ENCODE data around the gene ARL5B. TPM values are rescaled to one million over a fixed set of nuclear protein-coding genes. Genes with fewer than 3 reads are reported as not detected.

The ARL5B gene
- total RNA-seq, 1 donor from 2014 or later = 10.6 TPM

GRCh38 chr10:18664841-18665478 is 5.7 kb downstream of the ARL5B start:
- DNase-seq (no peak), ATAC-seq (no peak)
- H3K9me3 ChIP-seq = no peaks in the 10 kb centered on the region
- TF ChIP-seq, protein P1, sequence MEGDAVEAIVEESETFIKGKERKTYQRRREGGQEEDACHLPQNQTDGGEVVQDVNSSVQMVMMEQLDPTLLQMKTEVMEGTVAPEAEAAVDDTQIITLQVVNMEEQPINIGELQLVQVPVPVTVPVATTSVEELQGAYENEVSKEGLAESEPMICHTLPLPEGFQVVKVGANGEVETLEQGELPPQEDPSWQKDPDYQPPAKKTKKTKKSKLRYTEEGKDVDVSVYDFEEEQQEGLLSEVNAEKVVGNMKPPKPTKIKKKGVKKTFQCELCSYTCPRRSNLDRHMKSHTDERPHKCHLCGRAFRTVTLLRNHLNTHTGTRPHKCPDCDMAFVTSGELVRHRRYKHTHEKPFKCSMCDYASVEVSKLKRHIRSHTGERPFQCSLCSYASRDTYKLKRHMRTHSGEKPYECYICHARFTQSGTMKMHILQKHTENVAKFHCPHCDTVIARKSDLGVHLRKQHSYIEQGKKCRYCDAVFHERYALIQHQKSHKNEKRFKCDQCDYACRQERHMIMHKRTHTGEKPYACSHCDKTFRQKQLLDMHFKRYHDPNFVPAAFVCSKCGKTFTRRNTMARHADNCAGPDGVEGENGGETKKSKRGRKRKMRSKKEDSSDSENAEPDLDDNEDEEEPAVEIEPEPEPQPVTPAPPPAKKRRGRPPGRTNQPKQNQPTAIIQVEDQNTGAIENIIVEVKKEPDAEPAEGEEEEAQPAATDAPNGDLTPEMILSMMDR (IDR thresholded peaks at IDR 0.05) = no peak
- H3K36me3 ChIP-seq = peaks cover 19% of the 10 kb centered on the region
- H3K27me3 ChIP-seq (ENCODE audit: low read depth) = no peaks in the 10 kb centered on the region
- H3K4me1 ChIP-seq = peaks cover 32% of the 10 kb centered on the region
- H3K4me3 ChIP-seq = no peak overlapping the region
- H3K27ac ChIP-seq = no peak overlapping the region
- intact Hi-C loops (cut with DNase I) = no loop called here

DNA sequence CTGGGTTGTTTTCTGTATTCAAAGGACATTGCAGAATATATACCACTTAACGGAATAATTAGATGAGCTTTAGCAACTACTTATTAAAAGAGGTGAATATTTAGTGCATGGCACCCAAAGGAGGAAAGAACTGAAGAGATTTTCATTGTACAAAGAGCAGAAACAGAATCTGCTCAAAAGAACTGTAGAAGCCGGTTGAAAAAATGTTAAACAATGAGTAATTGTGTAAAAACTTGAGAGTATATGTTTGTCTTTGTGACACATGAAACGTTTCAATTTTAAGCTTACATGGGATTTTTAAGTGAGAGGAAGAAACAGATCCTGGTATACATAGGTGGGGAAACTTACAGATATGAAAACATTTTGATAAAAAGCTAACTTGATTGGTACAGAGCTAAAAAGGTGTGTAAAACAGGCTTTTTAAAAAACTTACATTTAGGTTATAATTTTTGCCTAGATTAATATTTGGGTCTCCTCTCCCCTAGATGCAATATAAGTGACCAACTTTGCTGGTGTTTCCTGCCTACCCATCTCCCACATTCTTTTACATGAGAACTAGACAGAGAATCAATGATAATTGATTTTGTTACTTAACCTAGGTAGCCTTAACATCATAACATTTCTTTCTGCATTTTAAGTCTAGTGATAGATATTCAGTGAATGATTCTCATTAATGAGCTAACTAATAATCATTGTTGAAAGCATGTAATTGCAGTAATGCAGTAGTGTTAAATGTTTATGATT is 6.8 kb downstream of the ARL5B start:
- Histone ChIP-seq H3K4me1 (peaks cover 24% of the 10 kb centered on the region), H3K9me3 (no peaks in the 10 kb centered on the region), H3K4me3 (no peak overlapping the region), H3K27ac (no peak overlapping the region), H3K27me3 (ENCODE audit: low read depth) (no peaks in the 10 kb centered on the region), H3K36me3 (peaks cover 29% of the 10 kb centered on the region)
- TF ChIP-seq, protein P1 (IDR thresholded peaks at IDR 0.05) = no peak
- DNase-seq (no peak), ATAC-seq (no peak)
- intact Hi-C loops (cut with DNase I) = no loop called here

GRCh38 chr10:18666810-18667209 is 7.6 kb downstream of the ARL5B start:
- H3K4me3 ChIP-seq = no peak overlapping the region
- no peak overlapping the region for H3K27ac ChIP-seq
- TF ChIP-seq, protein P1 (IDR thresholded peaks at IDR 0.05) = no peak
- H3K36me3 ChIP-seq = peaks cover 33% of the 10 kb centered on the region
- no peaks in the 10 kb centered on the region for H3K9me3 ChIP-seq
- intact Hi-C loops (cut with DNase I) = no loop called here
- DNase-seq = no peak
- H3K27me3 ChIP-seq (ENCODE audit: low read depth) = no peaks in the 10 kb centered on the region
- peaks cover 16% of the 10 kb centered on the region for H3K4me1 ChIP-seq
- ATAC-seq = peak; percentile 65 to 86

DNA sequence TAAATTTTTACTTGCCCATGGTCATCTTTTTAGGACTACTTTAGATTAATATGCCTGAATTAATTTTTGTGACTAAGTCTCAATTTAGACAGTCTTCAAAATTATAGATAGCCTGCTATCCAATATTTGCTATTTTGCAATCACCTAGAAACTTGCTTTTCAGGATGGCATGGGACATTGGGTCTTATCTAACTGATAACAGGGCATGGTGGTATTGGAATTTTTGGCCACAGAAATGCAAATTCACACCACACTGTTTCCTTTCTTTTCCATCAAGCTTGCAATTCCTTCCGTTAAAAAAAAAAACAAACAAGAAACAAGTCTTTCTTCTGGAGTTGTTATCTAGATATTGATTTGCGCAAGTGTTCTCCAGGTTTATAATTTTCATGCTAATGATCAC is 8.8 kb downstream of the ARL5B start:
- no peak overlapping the region for H3K27ac ChIP-seq
- H3K27me3 ChIP-seq (ENCODE audit: low read depth) = no peaks in the 10 kb centered on the region
- intact Hi-C loops (cut with DNase I) = no loop called here
- no peak overlapping the region for H3K4me3 ChIP-seq
- no peaks in the 10 kb centered on the region for H3K9me3 ChIP-seq
- H3K4me1 ChIP-seq = peaks cover 12% of the 10 kb centered on the region
- H3K36me3 ChIP-seq = peaks cover 41% of the 10 kb centered on the region
- ATAC-seq (no peak), DNase-seq (no peak)
- TF ChIP-seq, protein P1 (IDR thresholded peaks at IDR 0.05) = no peak

- TF ChIP-seq, protein P1 (IDR thresholded peaks at IDR 0.05) = no peak
- ATAC-seq = peak; percentile 60 to 89
- peak overlapping the region; percentile 42 for H3K27ac ChIP-seq
- no peak overlapping the region for H3K4me3 ChIP-seq
- intact Hi-C loops (cut with DNase I) = no loop called here
- H3K27me3 ChIP-seq (ENCODE audit: low read depth) = no peaks in the 10 kb centered on the region
- H3K36me3 ChIP-seq = peaks cover 49% of the 10 kb centered on the region
- no peaks in the 10 kb centered on the region for H3K4me1 ChIP-seq
- H3K9me3 ChIP-seq = no peaks in the 10 kb centered on the region
- no peak for DNase-seq
Measured at GRCh38 chr10:18675086-18675801, 16.0 kb downstream of the ARL5B start.

All from lower lobe of right lung (tissue), 2 donors.